SK-N-SH (cell line): Measurements from ENCODE around the gene MEX3D.

Source experiments
- FOSL2 ChIP-seq: IDR thresholded peaks from 2 replicates; pipeline ENCODE4 v1.4.0; 2012; ENCODE audit warnings: low read depth, mild to moderate bottlenecking, moderate library complexity, borderline replicate concordance
- GATA2 ChIP-seq: sonication (generic); formaldehyde crosslinking; IDR thresholded peaks from 2 replicates; pipeline ENCODE4 v1.5.0; 2020; ENCODE audit warnings: mild to moderate bottlenecking, missing genetic modification reagents
- RAD21 ChIP-seq: IDR thresholded peaks from 2 replicates; pipeline ENCODE4 v1.6.1; 2012; ENCODE audit warnings: mild to moderate bottlenecking, low read length
- YY1 ChIP-seq: IDR thresholded peaks from 2 replicates; pipeline ENCODE4 v1.4.0; 2012; ENCODE audit warnings: low read depth, mild to moderate bottlenecking
- TF ChIP-seq, protein P1 (sequence below): fragments of 150-350 bp; IDR thresholded peaks from 2 replicates; pipeline ENCODE4 v1.6.1; 2017; ENCODE audit warnings: antibody characterized with exemption, low read length, low read depth, borderline replicate concordance
- TF ChIP-seq, protein P2 (sequence below): fragments of 200-600 bp; sonication (generic); IDR thresholded peaks from 2 replicates; pipeline ENCODE4 v1.6.1; 2017; ENCODE audit warnings: antibody characterized with exemption, mild to moderate bottlenecking, moderate library complexity

DNA sequence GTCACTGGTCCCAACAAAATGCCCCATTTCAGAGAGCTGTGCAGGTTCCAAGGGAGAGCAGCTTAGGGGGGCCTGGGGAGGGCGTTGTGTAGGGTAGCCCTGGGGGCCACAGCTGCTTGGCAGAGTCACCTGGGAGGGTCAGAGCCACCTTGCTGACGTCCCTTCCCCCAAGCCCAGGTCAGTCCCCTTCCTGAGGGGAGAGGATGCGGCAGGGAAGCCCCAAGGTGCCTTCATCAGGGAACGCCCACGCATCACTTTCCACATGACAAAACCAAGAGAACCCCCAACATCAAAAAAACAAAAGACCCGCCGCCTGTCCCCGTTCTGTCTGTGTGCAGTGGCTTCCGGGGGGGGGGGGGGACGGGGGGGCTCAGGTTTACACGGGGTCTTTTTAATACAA is 42.5 kb upstream of the MEX3D start:
- TF ChIP-seq, protein P1, sequence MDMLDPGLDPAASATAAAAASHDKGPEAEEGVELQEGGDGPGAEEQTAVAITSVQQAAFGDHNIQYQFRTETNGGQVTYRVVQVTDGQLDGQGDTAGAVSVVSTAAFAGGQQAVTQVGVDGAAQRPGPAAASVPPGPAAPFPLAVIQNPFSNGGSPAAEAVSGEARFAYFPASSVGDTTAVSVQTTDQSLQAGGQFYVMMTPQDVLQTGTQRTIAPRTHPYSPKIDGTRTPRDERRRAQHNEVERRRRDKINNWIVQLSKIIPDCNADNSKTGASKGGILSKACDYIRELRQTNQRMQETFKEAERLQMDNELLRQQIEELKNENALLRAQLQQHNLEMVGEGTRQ = no peak
- TF ChIP-seq YY1 = no peak
- TF ChIP-seq, protein P2, sequence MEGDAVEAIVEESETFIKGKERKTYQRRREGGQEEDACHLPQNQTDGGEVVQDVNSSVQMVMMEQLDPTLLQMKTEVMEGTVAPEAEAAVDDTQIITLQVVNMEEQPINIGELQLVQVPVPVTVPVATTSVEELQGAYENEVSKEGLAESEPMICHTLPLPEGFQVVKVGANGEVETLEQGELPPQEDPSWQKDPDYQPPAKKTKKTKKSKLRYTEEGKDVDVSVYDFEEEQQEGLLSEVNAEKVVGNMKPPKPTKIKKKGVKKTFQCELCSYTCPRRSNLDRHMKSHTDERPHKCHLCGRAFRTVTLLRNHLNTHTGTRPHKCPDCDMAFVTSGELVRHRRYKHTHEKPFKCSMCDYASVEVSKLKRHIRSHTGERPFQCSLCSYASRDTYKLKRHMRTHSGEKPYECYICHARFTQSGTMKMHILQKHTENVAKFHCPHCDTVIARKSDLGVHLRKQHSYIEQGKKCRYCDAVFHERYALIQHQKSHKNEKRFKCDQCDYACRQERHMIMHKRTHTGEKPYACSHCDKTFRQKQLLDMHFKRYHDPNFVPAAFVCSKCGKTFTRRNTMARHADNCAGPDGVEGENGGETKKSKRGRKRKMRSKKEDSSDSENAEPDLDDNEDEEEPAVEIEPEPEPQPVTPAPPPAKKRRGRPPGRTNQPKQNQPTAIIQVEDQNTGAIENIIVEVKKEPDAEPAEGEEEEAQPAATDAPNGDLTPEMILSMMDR = no peak
- no peak for TF ChIP-seq FOSL2
- TF ChIP-seq GATA2 (CRISPR knock-in tag) = no peak
- TF ChIP-seq RAD21 = no peak
